Gastrocnemius medialis (tissue), 4 donors: ENCODE measurements around the gene MMP26. TPM values are rescaled to one million over a fixed set of nuclear protein-coding genes. Genes with fewer than 3 reads are reported as not detected.

Source experiments
- ATAC-seq, 2 donors: fragments of 150-250 bp; one replicate each; pipeline ENCODE4 v1.9.1; 2016
- DNase-seq, 2 donors: peaks; one replicate each; pipeline ENCODE4 v3.0.0-alpha.2; 2019
- H3K27ac ChIP-seq, 4 donors: fragments of 200-600 bp; sonication (generic); 1 replicate in 1 of 4; 2 replicates in 3 of 4; pipeline ENCODE4 v1.5.1; 2016 to 2018; ENCODE audit warnings: mild to moderate bottlenecking in 2 of 4, moderate library complexity in 1 of 4
- H3K27me3 ChIP-seq, 3 donors: fragments of 200-600 bp; sonication (generic) in 2 of 3; 1 replicate in 1 of 3; 2 replicates in 2 of 3; pipeline versions ENCODE4 v1.5.1 to v1.6.0; 2016 to 2019; ENCODE audit warnings: mild to moderate bottlenecking in 1 of 3, moderate library complexity in 1 of 3
- H3K36me3 ChIP-seq, 2 donors: fragments of 200-600 bp; sonication (generic) in 1 of 2; one replicate each; pipeline ENCODE4 v1.5.1; 2017 to 2018
- H3K4me1 ChIP-seq, 2 donors: fragments of 200-600 bp; sonication (generic) in 1 of 2; one replicate each; pipeline ENCODE4 v1.5.1; 2016 to 2017; ENCODE audit warnings: mild to moderate bottlenecking in 2 of 2
- H3K4me3 ChIP-seq, 4 donors: fragments of 200-600 bp; sonication (generic) in 3 of 4; 1 replicate in 1 of 4; 2 replicates in 3 of 4; pipeline ENCODE4 v1.5.1; 2016 to 2019; ENCODE audit warnings: mild to moderate bottlenecking in 2 of 4
- H3K9me3 ChIP-seq, 3 donors: fragments of 200-600 bp; sonication (generic) in 2 of 3; 1 replicate in 1 of 3; 2 replicates in 2 of 3; pipeline ENCODE4 v1.5.1; 2016 to 2019
- POLR2A ChIP-seq, 2 donors: fragments of 450-650 bp; IDR thresholded peaks; one replicate each; pipeline ENCODE4 v1.6.1; 2017; ENCODE audit warnings: antibody characterized with exemption in 2 of 2, mild to moderate bottlenecking in 2 of 2, moderate library complexity in 2 of 2
- in situ Hi-C, 4 donors: fragments of 200-750 bp; cut with MboI; loops; one replicate each; pipeline versions ENCODE4 v1.15.0 to v1.8.0; 2017; ENCODE audit warnings: low sequenced_read_pairs in 4 of 4
- intact Hi-C: fragments of 100-400 bp; cut with DNase I; formaldehyde crosslinking; loops from one replicate; pipeline ENCODE4 v1.15.1; 2023; ENCODE audit warnings: low total_unique reads
- total RNA-seq, 4 donors: library from RNA; depleted of rRNA; stranded (reverse); fragments of >200 nt; gene quantifications; one replicate each; pipeline versions ENCODE4 v1.1.0 to v1.2.3, GENCODE V29; 2016
- TF ChIP-seq, protein P1 (sequence below), 5 experiments: fragments of 450-650 bp in 3 of 5; fragments of 200-600 bp in 2 of 5; sonication (generic) in 2 of 5; IDR thresholded peaks in 4 of 5; conservative IDR thresholded peaks in 1 of 5; 1 replicate in 4 of 5; 2 replicates in 1 of 5; pipeline ENCODE4 v1.5.1; 2016 to 2019; ENCODE audit warnings: antibody characterized with exemption in 5 of 5, mild to moderate bottlenecking in 3 of 5, moderate library complexity in 3 of 5

Gene MMP26
- total RNA-seq, 4 donors from 2014 or later = not detected

DNA sequence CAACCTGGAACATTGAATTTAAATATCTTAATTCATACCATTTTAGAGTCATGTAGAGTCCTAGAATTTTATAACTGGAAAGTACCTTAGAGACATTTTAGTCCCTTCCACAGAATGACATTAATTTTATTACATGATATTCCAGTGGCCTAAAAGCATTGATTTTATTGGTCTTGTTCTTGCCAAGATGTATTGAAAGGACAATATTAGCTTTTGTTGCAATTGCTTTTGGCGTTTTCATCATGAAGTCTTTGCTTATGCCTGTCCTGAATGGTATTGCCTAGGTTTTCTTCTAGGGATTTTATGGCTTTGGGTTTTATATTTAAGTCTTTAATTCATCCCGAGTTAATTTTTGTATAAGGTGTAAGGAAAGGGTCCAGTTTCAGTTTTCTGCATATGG is 36.2 kb downstream of the MMP26 start:
- Histone ChIP-seq H3K27me3 (no peaks in the 10 kb centered on the region), H3K4me1 (no peaks in the 10 kb centered on the region), H3K9me3 (no peaks in the 10 kb centered on the region), H3K4me3 (no peak overlapping the region), H3K36me3 (no peaks in the 10 kb centered on the region), H3K27ac (no peak overlapping the region)
- in situ Hi-C loops = no loop called here
- DNase-seq = no peak
- TF ChIP-seq, protein P1, sequence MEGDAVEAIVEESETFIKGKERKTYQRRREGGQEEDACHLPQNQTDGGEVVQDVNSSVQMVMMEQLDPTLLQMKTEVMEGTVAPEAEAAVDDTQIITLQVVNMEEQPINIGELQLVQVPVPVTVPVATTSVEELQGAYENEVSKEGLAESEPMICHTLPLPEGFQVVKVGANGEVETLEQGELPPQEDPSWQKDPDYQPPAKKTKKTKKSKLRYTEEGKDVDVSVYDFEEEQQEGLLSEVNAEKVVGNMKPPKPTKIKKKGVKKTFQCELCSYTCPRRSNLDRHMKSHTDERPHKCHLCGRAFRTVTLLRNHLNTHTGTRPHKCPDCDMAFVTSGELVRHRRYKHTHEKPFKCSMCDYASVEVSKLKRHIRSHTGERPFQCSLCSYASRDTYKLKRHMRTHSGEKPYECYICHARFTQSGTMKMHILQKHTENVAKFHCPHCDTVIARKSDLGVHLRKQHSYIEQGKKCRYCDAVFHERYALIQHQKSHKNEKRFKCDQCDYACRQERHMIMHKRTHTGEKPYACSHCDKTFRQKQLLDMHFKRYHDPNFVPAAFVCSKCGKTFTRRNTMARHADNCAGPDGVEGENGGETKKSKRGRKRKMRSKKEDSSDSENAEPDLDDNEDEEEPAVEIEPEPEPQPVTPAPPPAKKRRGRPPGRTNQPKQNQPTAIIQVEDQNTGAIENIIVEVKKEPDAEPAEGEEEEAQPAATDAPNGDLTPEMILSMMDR (IDR thresholded peaks at IDR 0.05 in 4 of 5, conservative IDR thresholded peaks at IDR 0.05 in 1 of 5) = no peak
- no peak for TF ChIP-seq POLR2A (IDR thresholded peaks at IDR 0.05)
- intact Hi-C loops = no loop called here
- ATAC-seq = no peak

DNA sequence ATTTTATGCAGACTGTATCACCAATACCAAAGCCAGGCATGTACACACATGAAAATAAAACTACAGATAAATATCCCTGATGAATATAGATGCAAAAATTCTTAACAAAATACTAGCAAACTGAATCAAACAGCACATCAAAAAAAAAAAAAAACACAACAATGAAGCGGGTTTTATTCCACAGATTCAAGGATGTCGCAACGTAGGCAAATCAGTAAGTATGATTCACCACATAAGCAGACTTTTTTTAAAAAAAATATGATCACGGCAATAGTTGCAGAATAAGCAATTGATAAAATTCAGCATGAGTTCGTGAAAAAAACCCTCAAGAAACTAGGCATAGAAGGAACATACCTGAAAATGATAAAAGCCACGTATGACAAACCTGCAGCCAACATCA is 43.9 kb downstream of the MMP26 start:
- Histone ChIP-seq H3K27ac (no peak overlapping the region), H3K4me3 (no peak overlapping the region), H3K36me3 (no peaks in the 10 kb centered on the region), H3K9me3 (no peaks in the 10 kb centered on the region), H3K27me3 (no peaks in the 10 kb centered on the region), H3K4me1 (no peaks in the 10 kb centered on the region)
- no peak for ATAC-seq
- TF ChIP-seq POLR2A (IDR thresholded peaks at IDR 0.05) = no peak
- TF ChIP-seq, protein P1 (IDR thresholded peaks at IDR 0.05 in 4 of 5, conservative IDR thresholded peaks at IDR 0.05 in 1 of 5) = no peak
- DNase-seq = no peak
- in situ Hi-C loops = no loop called here
- intact Hi-C loops = no loop called here

DNA sequence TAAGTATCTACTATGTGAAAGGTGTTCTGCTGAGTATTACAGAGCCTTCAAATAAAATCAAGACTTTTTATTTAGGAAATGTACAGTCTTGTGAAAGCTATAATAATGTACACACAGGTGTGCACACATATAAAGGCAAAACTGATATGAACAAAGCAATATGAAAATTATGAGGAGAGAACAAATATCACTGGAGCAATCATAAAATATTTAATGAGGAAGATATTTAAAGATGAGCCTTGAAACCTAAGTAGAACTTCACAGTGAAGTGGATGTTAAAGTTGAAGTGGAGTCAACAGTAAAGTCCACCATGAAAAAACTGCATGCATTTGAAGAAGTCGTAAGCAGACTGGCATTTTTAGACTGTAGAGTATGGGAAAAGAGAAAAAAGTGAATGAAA is 46.6 kb downstream of the MMP26 start:
- no peak for TF ChIP-seq POLR2A (IDR thresholded peaks at IDR 0.05)
- TF ChIP-seq, protein P1 (IDR thresholded peaks at IDR 0.05 in 4 of 5, conservative IDR thresholded peaks at IDR 0.05 in 1 of 5) = no peak
- Histone ChIP-seq H3K4me3 (no peak overlapping the region), H3K36me3 (no peaks in the 10 kb centered on the region), H3K4me1 (no peaks in the 10 kb centered on the region), H3K27ac (no peak overlapping the region), H3K9me3 (no peaks in the 10 kb centered on the region), H3K27me3 (no peaks in the 10 kb centered on the region)
- intact Hi-C loops (no loop called here), in situ Hi-C loops (no loop called here)
- ATAC-seq (no peak), DNase-seq (no peak)

Other genes starting within 250 kb of the MMP26 start
- gene OR52K1, start 222.1 kb upstream of the MMP26 start, total RNA-seq = not detected
- gene OR52M1, start 159.6 kb upstream of the MMP26 start, total RNA-seq = not detected
- not detected for gene OR52I2, start 123.0 kb upstream of the MMP26 start, total RNA-seq
- not detected for gene OR52I1, start 110.7 kb upstream of the MMP26 start, total RNA-seq
- 1 to 10 TPM; 5.8 to 6.3 (median 6.0) TPM for gene TRIM68, start 96.6 kb upstream of the MMP26 start, total RNA-seq
- not detected for gene OR51D1, start 67.3 kb upstream of the MMP26 start, total RNA-seq
- 1 to 10 TPM in 1 of 4 donors, under 1 TPM in 3; 0.12 to 1.2 (median 0.25) TPM for gene OR51E1, start 60.8 kb upstream of the MMP26 start, total RNA-seq
- under 1 TPM in 1 of 4 donors, not detected in 3; 0.24 TPM for gene OR51E2, start 6.9 kb upstream of the MMP26 start, total RNA-seq
- gene OR51F1, start 65.2 kb downstream of the MMP26 start, total RNA-seq = not detected
- not detected for gene OR52R1, start 99.6 kb downstream of the MMP26 start, total RNA-seq
- gene OR51F2, start 116.5 kb downstream of the MMP26 start, total RNA-seq = not detected
- not detected for gene OR51S1, start 144.4 kb downstream of the MMP26 start, total RNA-seq
- not detected for gene OR51T1, start 177.1 kb downstream of the MMP26 start, total RNA-seq
- not detected for gene OR51A7, start 199.0 kb downstream of the MMP26 start, total RNA-seq
- not detected for gene OR51G2, start 214.6 kb downstream of the MMP26 start, total RNA-seq
- not detected for gene OR51G1, start 219.6 kb downstream of the MMP26 start, total RNA-seq
- not detected for gene OR51A4, start 242.8 kb downstream of the MMP26 start, total RNA-seq